Upper lobe of left lung (tissue), 6 donors: ENCODE data around the gene IGSF9. TPM values are rescaled to one million over a fixed set of nuclear protein-coding genes. Genes with fewer than 3 reads are reported as not detected.

ENCODE experiments used
- ATAC-seq, 2 donors: fragments of 200-7000 bp; cut with Tn5 transposase; one replicate each; pipeline ENCODE4 v1.9.1; 2022; ENCODE audit warnings: mild to moderate bottlenecking in 2 of 2, moderate library complexity in 2 of 2; ENCODE audit not compliant: low FRiP score in 2 of 2
- DNase-seq, 2 donors: peaks; one replicate each; pipeline ENCODE4 v3.0.0-alpha.2; 2019 to 2020
- H3K27ac ChIP-seq, 4 donors: fragments of 200-600 bp; sonication (generic); one replicate each; pipeline ENCODE4 v1.5.1; 2016 to 2019
- H3K27me3 ChIP-seq, 4 donors: fragments of 200-600 bp; sonication (generic); one replicate each; pipeline ENCODE4 v1.5.1; 2017 to 2019
- H3K36me3 ChIP-seq, 4 donors: fragments of 200-600 bp; sonication (generic); one replicate each; pipeline ENCODE4 v1.5.1; 2016 to 2019
- H3K4me1 ChIP-seq, 4 donors: fragments of 200-600 bp; sonication (generic); one replicate each; pipeline ENCODE4 v1.5.1; 2018 to 2019
- H3K4me3 ChIP-seq, 4 donors: fragments of 200-600 bp; sonication (generic); one replicate each; pipeline ENCODE4 v1.5.1; 2017 to 2019; ENCODE audit warnings: mild to moderate bottlenecking in 2 of 4, moderate library complexity in 1 of 4
- H3K9me3 ChIP-seq, 4 donors: fragments of 200-600 bp; sonication (generic); one replicate each; pipeline ENCODE4 v1.5.1; 2018 to 2019
- CTCF ChIP-seq, 6 experiments: fragments of 450-650 bp in 4 of 6; fragments of 200-600 bp in 2 of 6; sonication (generic) in 2 of 6; IDR thresholded peaks; one replicate each; pipeline ENCODE4 v1.5.1; 2016 to 2019; ENCODE audit warnings: antibody characterized with exemption in 6 of 6
- EP300 ChIP-seq, 4 donors: sonication (generic); formaldehyde crosslinking; IDR thresholded peaks; one replicate each; pipeline ENCODE4 v1.5.1; 2017; ENCODE audit warnings: antibody characterized with exemption in 4 of 4, control low read depth in 2 of 4
- POLR2A ChIP-seq, 4 donors: fragments of 450-650 bp; IDR thresholded peaks; one replicate each; pipeline ENCODE4 v1.5.1; 2016 to 2017; ENCODE audit warnings: antibody characterized with exemption in 4 of 4, mild to moderate bottlenecking in 2 of 4
- POLR2AphosphoS5 ChIP-seq, 2 donors: sonication (generic); formaldehyde crosslinking; IDR thresholded peaks; one replicate each; pipeline ENCODE4 v1.5.1; 2017; ENCODE audit warnings: antibody characterized with exemption in 2 of 2
- WGBS, 2 donors: methylation state at CpG; one replicate each; pipeline ENCODE4 v1.1.5; 2017 to 2018; 5-methylcytosine and 5-hydroxymethylcytosine counted together
- total RNA-seq, 6 donors: library from RNA; depleted of rRNA in 4 of 6; stranded (reverse); fragments of >200 nt in 4 of 6; gene quantifications; one replicate each; pipeline versions ENCODE4 v1.1.0 to v1.2.1, GENCODE V29; 2016 to 2021
- donor health status: DM: no; HTN: no; CAD: no; lungs with moderate emphysema.
- donor health status: DM: no; HTN: yes; CAD: no; lungs with severe emphysema.

IGSF9 gene
- total RNA-seq, 6 donors from 2014 or later: 0.55 to 2.3 (median 1.5) TPM

GRCh38 chr1:159892944-159893343 is 52.5 kb downstream of the IGSF9 start:
- H3K4me1 ChIP-seq: peaks cover 28 to 48% (median 36%) of the 10 kb centered on the region in 4 donors
- H3K4me3 ChIP-seq: no peak overlapping the region
- no peaks in the 10 kb centered on the region for H3K27me3 ChIP-seq
- DNase-seq: no peak
- TF ChIP-seq POLR2AphosphoS5 (IDR thresholded peaks at IDR 0.05): no peak
- TF ChIP-seq POLR2A (IDR thresholded peaks at IDR 0.05): no peak
- no peak for TF ChIP-seq CTCF (IDR thresholded peaks at IDR 0.05)
- no peak for TF ChIP-seq EP300 (IDR thresholded peaks at IDR 0.05)
- 90 to 93% methylated on average over 5 of the region's 5 CpGs for WGBS, 2 donors
- H3K36me3 ChIP-seq: no peaks in the 10 kb centered on the region
- H3K27ac ChIP-seq: no peak overlapping the region
- ATAC-seq: no peak
- H3K9me3 ChIP-seq: no peaks in the 10 kb centered on the region

GRCh38 chr1:159891275-159892157 is 53.9 kb downstream of the IGSF9 start:
- Histone ChIP-seq H3K27ac (peak overlapping the region in 2 of 4 donors; percentile 70 to 81), H3K36me3 (no peaks in the 10 kb centered on the region), H3K4me1 (peaks cover 24 to 40% (median 34%) of the 10 kb centered on the region in 4 donors), H3K9me3 (no peaks in the 10 kb centered on the region), H3K27me3 (no peaks in the 10 kb centered on the region), H3K4me3 (no peak overlapping the region)
- peak in 1 of 2 donors; percentile 93 for DNase-seq
- peak in 1 of 2 donors; percentile 65 for TF ChIP-seq POLR2AphosphoS5 (IDR thresholded peaks at IDR 0.05)
- TF ChIP-seq CTCF (IDR thresholded peaks at IDR 0.05): peak; percentile 89 to 98 (median 97)
- no peak for TF ChIP-seq EP300 (IDR thresholded peaks at IDR 0.05)
- 45 to 49% methylated on average over 7 of the region's 7 CpGs for WGBS, 2 donors
- ATAC-seq: peak; percentile 91 to 93

GRCh38 chr1:159890390-159890789 is 55.0 kb downstream of the IGSF9 start:
- no peaks in the 10 kb centered on the region for H3K27me3 ChIP-seq
- TF ChIP-seq CTCF (IDR thresholded peaks at IDR 0.05) (no peak), POLR2A (IDR thresholded peaks at IDR 0.05) (no peak), EP300 (IDR thresholded peaks at IDR 0.05) (no peak), POLR2AphosphoS5 (IDR thresholded peaks at IDR 0.05) (no peak)
- WGBS, 2 donors: 79 to 80% methylated on average over 8 of the region's 8 CpGs
- H3K27ac ChIP-seq: peak overlapping the region; percentile 70 to 81 (median 76)
- no peak for ATAC-seq
- no peaks in the 10 kb centered on the region for H3K9me3 ChIP-seq
- H3K36me3 ChIP-seq: no peaks in the 10 kb centered on the region
- DNase-seq: no peak
- H3K4me1 ChIP-seq: peaks cover 13 to 29% (median 24%) of the 10 kb centered on the region in 4 donors
- H3K4me3 ChIP-seq: no peak overlapping the region

- Histone ChIP-seq H3K4me3 (no peak overlapping the region), H3K9me3 (no peaks in the 10 kb centered on the region), H3K27ac (peak overlapping the region; percentile 70 to 81 (median 76)), H3K27me3 (no peaks in the 10 kb centered on the region), H3K4me1 (peaks cover 13 to 29% (median 24%) of the 10 kb centered on the region in 4 donors), H3K36me3 (no peaks in the 10 kb centered on the region)
- TF ChIP-seq CTCF (IDR thresholded peaks at IDR 0.05): no peak
- TF ChIP-seq POLR2AphosphoS5 (IDR thresholded peaks at IDR 0.05): peak in 1 of 2 donors; percentile 38
- peak in 1 of 4 donors; percentile 51 for TF ChIP-seq POLR2A (IDR thresholded peaks at IDR 0.05)
- peak in 1 of 4 donors; percentile 21 for TF ChIP-seq EP300 (IDR thresholded peaks at IDR 0.05)
- ATAC-seq (peak; percentile 83 to 92), DNase-seq (peak in 1 of 2 donors; percentile 46)
- 10 to 16% methylated on average over 2 of the region's 2 CpGs for WGBS, 2 donors
Observed at GRCh38 chr1:159889821-159890252, 55.6 kb downstream of the IGSF9 start.
